Measurements from ENCODE around the gene LASP1NB.

DNA sequence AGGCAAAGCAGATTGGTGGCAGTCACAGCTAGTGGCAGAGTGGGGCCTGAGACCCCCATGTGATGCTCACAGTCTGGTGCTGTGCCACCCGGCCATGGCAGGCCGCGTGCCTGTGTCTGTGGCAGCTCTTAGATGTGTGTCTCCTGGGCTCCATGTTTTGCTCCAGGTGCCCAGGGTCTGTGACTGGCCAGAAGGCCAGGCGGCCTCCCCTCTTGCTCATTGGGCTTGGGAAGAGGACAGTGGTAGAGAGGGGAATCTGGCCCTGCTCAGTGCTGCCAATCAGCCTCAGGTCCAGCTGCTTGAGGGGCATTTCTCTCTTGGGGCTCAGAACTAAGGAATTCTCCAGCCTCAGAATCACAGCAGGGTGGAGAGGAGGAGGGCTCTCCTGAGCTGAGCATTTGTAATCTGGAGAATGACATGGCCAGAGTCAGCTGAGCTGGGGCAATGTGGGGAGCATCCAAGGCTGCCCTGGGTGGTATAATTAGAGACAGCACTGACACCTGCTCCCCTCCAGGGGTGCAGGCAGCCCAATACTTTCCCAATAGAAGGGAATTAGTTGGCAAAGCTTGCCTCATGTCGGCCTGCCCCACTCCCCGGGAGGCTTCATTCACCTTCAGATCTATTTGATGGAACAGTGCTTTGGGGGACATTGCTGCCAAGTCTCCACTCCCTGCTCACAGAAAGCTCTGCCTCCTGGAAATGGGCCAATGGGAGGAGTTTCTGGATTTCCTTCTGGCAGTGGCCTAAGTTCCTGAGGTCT, 2.7 kb upstream of the LASP1NB start:
- TF ChIP-seq MAFK (IDR thresholded peaks at IDR 0.05; ENCODE audit: low read depth, low read length) (no peak), RFX5 (IDR thresholded peaks at IDR 0.05; ENCODE audit: low read depth, low read length) (no peak), SMC3 (IDR thresholded peaks at IDR 0.05; ENCODE audit: low read depth, low read length) (no peak), POLR2A (IDR thresholded peaks at IDR 0.05; ENCODE audit: low read depth, low read length) (no peak), NFE2L2 (IDR thresholded peaks at IDR 0.05; ENCODE audit: low read depth, low read length) (no peak), RAD21 (IDR thresholded peaks at IDR 0.05; ENCODE audit: low read length) (no peak)
- TF ChIP-seq, protein P1, sequence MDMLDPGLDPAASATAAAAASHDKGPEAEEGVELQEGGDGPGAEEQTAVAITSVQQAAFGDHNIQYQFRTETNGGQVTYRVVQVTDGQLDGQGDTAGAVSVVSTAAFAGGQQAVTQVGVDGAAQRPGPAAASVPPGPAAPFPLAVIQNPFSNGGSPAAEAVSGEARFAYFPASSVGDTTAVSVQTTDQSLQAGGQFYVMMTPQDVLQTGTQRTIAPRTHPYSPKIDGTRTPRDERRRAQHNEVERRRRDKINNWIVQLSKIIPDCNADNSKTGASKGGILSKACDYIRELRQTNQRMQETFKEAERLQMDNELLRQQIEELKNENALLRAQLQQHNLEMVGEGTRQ (IDR thresholded peaks at IDR 0.05; ENCODE audit: low read depth, low read length) = no peak
- TF ChIP-seq, protein P2, sequence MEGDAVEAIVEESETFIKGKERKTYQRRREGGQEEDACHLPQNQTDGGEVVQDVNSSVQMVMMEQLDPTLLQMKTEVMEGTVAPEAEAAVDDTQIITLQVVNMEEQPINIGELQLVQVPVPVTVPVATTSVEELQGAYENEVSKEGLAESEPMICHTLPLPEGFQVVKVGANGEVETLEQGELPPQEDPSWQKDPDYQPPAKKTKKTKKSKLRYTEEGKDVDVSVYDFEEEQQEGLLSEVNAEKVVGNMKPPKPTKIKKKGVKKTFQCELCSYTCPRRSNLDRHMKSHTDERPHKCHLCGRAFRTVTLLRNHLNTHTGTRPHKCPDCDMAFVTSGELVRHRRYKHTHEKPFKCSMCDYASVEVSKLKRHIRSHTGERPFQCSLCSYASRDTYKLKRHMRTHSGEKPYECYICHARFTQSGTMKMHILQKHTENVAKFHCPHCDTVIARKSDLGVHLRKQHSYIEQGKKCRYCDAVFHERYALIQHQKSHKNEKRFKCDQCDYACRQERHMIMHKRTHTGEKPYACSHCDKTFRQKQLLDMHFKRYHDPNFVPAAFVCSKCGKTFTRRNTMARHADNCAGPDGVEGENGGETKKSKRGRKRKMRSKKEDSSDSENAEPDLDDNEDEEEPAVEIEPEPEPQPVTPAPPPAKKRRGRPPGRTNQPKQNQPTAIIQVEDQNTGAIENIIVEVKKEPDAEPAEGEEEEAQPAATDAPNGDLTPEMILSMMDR (conservative IDR thresholded peaks at IDR 0.05; ENCODE audit: low read depth, low read length) = no peak

All from IMR-90 (cell line).